Left colon (tissue), 2 donors: ENCODE data around the gene SLC30A1. TPM values are rescaled to one million over a fixed set of nuclear protein-coding genes. Genes with fewer than 3 reads are reported as not detected.

Experiments used
- ATAC-seq: fragments of 200-7000 bp; cut with Tn5 transposase; one replicate; pipeline ENCODE4 v1.9.1; 2020; ENCODE audit warnings: mild to moderate bottlenecking, moderate library complexity
- DNase-seq, 2 donors: peaks; one replicate each; pipeline ENCODE4 v3.0.0-alpha.2; 2020
- intact Hi-C, 2 donors: fragments of 100-400 bp; cut with DNase I in 1 of 2; cut with micrococcal nuclease in 1 of 2; formaldehyde crosslinking; loops; one replicate each; pipeline versions ENCODE4 v1.11.2 to v1.14.0; 2022; cut with DNase I, micrococcal nuclease
- total RNA-seq, 2 donors: library from RNA; stranded (reverse); fragmentation: NEBNext Ultra II Directional; extraction: Animal tissue kit (Norgen Biotek cat#: 25700); gene quantifications; one replicate each; pipeline ENCODE4 v1.2.1, GENCODE V29; 2021
- donor health status: DM: no; HTN: no; CAD: no.
- donor health status: DM: yes; HTN: yes; CAD: no.

The SLC30A1 gene
- total RNA-seq, 2 donors from 2014 or later: 16.6 to 33.1 TPM

GRCh38 chr1:211610779-211611556, 32.0 kb upstream of the SLC30A1 start:
- ATAC-seq (no peak), DNase-seq (no peak)
- intact Hi-C loops: no loop called here

- DNase-seq: no peak
- intact Hi-C loops: no loop called here
- no peak for ATAC-seq
These were observed 30.4 kb upstream of the SLC30A1 start for GRCh38 chr1:211609120-211610024.

DNA sequence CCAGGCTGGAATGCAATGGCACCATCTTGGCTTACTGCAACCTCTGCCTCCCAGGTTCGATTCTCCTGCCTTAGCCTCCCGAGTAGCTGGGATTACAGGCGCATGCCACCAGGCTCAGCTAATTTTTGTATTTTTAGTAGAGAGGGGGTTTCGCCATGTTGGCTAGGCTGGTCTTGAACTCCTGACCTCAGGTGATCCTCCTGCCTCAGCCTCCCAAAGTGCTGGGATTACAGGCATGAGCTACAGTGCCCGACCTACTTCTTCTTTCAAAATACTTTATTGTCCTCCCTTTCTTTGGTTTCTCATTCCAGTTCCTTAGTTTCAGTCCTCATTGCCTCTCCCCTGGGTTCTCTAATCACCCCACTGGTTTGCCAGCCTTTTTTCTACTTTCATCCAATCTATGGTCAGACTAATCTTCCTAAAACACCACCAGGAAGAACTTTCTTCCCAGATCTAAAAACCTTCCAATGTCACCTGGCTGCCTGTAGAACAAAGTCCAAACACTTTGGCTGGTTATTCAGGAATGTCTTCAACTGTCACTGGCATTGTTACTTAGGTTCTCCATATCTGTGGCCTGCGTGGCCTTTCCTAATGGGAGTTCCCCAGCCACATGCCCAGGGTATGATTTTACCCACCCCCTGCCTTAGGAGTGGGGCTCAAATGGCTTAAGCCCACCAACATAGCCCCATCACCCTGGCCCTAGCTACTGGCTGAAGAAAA, 29.0 kb upstream of the SLC30A1 start:
- intact Hi-C loops: no loop called here
- DNase-seq (no peak), ATAC-seq (peak; percentile 68)

DNA sequence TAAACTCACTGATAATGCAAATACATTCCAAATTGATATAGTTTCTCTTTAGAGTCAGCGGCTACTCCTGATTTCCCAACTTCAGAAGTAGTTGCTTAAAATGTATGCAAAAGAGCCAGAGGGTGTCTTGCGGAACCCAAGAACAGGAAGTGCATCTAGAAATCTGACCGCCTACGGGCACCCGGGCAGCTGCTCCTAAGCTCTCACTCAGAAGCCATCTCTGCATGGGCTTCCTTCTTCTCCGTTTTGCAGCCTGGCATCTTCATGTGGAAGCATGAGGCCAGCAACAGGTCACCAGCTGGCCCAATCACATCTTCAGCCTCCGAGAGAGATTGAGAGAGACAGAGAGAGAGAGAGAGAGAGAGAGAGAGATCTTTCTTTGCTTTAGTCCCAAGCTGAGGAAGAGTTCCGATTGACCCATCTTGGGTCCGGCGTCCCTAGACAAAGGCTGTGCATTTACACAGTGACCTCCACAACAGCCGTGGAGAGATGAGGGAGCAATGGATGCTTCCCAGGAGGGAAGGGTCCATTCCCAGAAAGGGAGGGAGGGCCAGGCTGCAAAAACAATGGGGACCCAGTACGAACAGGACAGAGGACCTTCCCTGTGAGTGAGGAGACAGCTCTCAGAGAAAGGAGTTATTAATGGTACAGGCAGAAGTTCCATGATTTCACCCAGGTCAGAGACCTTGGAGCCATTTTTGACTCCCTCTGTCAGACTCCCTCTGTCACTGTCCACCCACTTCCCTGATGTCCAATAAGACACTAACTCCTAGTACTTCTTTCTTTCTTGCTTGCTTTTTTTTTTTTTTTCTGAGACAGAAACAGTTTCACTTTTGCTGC, 28.2 kb upstream of the SLC30A1 start:
- intact Hi-C loops: no loop called here
- ATAC-seq (peak; percentile 16), DNase-seq (peak in 1 of 2 donors; percentile 33)

DNA sequence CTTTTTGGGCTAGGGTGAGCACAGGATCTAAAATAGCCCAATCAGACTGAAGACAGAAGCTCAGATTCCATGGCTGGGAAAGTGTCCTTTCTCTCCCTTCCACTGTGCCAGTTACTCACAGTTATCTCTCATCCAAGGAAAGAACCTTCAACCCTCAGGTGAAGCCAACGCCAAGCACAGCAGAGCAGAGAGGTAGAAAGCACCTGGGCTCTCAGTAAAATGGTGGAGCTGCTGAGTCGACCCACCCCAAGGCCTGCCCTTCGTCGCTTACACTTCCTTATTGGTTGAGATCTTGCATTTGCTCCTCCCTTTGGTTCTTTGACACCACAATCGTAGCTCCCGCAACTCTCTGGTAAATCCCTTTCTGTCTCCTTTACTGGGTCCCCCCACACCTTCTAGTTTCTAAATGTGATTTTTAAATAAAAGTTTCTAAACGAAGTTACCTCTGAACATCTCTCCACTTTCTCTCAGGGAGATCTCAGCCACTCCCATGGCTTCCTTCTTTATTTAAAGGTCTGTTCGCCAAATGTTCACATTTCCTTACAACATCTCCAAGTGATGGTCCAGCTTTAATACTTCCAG, 27.5 kb upstream of the SLC30A1 start:
- peak in 1 of 2 donors; percentile 28 for DNase-seq
- no peak for ATAC-seq
- intact Hi-C loops: no loop called here

DNA sequence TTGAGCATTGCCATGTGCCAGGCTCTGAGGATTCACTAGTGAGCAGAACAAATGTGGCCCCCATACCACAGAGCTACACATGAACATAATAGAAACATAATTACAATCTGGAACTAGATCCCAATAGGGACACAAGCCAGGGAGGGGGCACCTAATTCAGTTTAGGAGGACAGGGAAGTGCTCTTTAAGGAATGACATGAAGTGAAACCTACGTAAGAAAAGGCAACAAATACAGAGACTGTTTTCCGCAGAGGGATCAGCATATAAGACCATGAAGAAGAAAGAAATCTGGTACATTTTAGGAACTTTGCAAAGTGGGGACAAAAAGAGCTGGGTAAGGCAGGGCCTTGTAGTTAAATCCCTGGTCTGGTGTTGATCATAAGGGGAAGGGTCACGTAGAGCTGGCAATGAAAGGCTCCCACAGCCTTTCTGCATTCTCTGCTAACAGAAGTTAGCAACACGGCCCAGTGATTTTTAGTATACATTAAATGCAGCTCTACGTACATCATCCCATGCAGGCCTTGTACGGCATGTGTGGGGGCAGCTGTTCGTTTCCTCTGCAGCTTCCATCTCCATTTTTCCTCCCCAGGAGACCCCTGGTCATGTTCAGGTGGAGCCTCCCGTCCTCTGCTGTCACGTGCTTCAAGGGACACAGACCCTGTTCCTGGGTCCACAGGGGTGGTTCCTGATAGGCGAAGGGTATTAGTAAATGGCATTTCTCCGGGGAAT, 26.8 kb upstream of the SLC30A1 start:
- ATAC-seq (no peak), DNase-seq (no peak)
- intact Hi-C loops: no loop called here

DNA sequence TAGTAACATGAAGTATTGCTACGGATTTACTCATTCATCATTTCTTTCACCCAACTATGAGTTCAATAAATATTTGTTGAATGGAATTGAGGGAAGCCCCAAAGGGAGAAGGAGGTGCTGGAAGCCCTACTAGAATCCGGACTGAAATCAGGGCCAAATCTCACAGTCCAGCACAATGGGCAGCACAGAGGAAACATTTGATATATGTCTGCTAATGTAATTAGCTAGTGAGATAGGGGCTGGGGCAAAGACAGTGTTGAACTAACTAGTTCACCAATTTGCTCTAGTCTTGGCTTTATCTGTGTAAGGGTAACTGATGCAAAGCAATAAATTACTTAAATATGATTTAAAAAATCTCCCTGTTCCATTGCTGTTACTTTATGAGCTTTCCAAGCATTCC, 26.1 kb upstream of the SLC30A1 start:
- ATAC-seq (no peak), DNase-seq (no peak)
- intact Hi-C loops: no loop called here

GRCh38 chr1:211604548-211604947, 25.6 kb upstream of the SLC30A1 start:
- intact Hi-C loops: no loop called here
- DNase-seq: no peak
- no peak for ATAC-seq

DNA sequence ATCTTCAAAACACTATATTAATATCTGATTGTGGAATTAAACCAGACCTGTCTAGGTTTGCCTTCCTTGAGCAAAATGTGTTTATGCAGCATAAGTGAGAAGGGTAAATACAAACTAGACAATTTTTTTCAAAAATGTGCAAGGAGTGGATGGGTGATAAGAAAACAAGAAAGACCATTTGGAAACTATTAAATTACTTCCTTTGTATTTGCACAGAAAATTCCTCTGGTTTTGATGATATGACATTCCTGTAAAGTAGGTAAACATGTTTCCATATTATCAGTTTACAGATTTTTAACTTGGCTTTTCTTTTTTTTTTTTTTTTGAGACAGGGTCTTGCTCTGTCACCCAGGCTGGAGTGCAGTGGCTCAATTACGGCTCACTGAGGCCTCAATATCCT, 24.8 kb upstream of the SLC30A1 start:
- intact Hi-C loops: no loop called here
- DNase-seq: no peak
- no peak for ATAC-seq

- DNase-seq: peak in 1 of 2 donors; percentile 64
- intact Hi-C loops: no loop called here
- ATAC-seq: peak; percentile 89
These were observed 24.3 kb upstream of the SLC30A1 start for GRCh38 chr1:211603191-211603701.

DNA sequence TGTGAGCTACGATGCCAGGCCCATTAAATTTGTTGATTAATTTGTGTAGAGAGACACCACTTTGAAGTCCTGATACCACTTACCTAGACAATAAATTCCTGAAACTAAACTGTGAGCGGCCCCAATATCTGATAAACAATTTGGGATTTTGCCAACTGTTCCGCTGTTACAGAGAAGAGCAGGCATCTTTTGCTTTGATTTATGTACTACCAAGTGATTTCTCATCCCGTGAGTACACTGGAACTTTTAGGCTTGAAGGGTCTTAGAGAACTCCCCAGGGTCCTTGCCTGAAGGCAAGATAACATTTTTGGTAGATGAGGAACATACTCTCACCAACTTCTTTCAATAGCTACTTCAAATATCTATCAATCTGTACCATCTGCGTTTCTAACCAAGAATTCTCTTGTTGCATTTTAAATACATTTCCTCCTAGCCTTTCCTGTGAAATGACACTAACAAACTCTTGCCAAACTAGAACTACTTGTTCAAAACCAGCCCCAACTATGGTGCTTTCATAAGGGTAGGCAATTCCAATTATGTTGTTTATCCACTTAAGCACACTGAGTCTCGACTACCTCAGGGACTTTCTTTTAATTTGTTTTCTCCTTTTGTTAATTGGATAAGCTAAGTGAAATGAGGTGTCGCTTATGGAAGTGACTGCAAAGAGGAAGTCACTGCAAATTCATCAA, 23.2 kb upstream of the SLC30A1 start:
- ATAC-seq (no peak), DNase-seq (no peak)
- intact Hi-C loops: no loop called here

- intact Hi-C loops: no loop called here
- ATAC-seq (no peak), DNase-seq (no peak)
These were observed 22.2 kb upstream of the SLC30A1 start for GRCh38 chr1:211601159-211601558.

GRCh38 chr1:211599250-211599649, 20.3 kb upstream of the SLC30A1 start:
- ATAC-seq: no peak

GRCh38 chr1:211598514-211598913, 19.6 kb upstream of the SLC30A1 start:
- no peak for ATAC-seq
- DNase-seq: no peak
- intact Hi-C loops: no loop called here

More at GRCh38 chr1:211599250-211599649, 20.3 kb upstream of the SLC30A1 start:
- intact Hi-C loops: no loop called here
- DNase-seq: no peak

- intact Hi-C loops: no loop called here
- ATAC-seq (no peak), DNase-seq (no peak)
These were observed 17.6 kb upstream of the SLC30A1 start for GRCh38 chr1:211596418-211597181.

DNA sequence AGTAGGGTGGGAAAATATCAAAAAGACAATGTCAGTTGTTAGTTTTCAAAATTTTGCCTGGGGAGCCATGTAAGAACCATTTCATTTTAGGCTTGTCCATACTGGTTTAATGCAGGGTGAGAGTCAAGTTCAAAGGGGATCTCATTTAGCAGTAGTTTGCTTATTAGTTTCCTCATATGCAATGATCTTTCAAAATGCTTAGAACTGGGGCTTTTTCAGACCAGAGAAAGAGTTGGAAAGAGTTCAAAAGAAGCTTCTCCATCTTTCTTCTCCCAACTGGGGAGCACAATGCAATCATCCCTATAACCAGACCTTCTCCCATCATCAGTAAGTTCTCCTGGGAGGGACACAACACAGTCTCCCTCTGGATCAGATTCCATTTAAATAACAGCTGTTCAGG, 16.5 kb upstream of the SLC30A1 start:
- no peak for ATAC-seq
- intact Hi-C loops: no loop called here
- no peak for DNase-seq
